Activated T-helper 1 cell treated with Interleukin-2 at 50 U/mL for 16 hours (primary cell): ENCODE measurements around the gene NDUFA3.

Experiments used
- DNase-seq: peaks from one replicate; pipeline ENCODE4 v3.0.0-alpha.2; 2020; ENCODE audit warnings: low read depth

The NDUFA3 gene

DNA sequence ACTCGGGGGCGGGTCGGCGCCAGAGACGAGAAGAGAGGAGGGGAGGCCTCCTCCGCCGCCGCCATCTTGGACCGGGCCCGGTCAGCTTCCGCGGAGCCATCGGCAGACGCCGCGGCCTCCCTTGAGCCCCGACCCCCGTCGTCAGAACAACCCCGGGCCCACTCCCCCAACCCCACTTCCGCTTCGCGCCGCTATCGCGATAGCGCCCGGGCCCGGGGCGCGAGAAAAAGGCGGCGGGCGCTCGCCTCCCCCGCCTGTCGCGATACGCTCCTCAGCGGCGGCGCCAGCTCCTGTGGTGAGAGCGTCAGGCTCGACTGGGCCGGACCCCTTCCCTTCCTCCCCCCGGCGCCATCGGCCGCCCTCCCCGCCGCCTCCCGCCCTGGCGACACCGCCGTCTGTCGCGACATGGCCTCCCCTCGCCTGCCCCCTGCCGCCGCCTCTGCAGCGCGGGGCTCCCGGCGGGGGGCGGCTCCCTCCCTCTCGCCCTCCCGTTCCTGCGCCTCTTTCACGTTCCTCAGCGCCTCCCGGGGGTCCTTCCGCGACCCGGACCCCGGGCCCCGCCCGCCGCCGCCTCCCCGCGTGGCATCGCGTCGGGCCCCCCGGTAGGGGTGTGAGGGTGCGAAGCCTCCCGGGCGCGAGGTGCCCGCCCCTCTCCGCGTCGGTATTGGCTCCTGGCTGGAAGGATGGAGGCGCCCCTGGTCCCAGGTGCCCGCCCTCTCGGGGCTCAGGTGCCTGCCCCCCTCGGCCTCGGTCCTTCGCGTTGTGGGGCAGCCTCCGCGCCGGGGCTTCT lies 35.2 kb downstream of the NDUFA3 start, which contains the start of gene CNOT3:
Gene CNOT3, plus strand, starts transcription at position 64 of the 790 bp plus-strand sequence. CDS start 5,217 bp downstream, outside the sequence.
- DNase-seq = peak; percentile 33

DNA sequence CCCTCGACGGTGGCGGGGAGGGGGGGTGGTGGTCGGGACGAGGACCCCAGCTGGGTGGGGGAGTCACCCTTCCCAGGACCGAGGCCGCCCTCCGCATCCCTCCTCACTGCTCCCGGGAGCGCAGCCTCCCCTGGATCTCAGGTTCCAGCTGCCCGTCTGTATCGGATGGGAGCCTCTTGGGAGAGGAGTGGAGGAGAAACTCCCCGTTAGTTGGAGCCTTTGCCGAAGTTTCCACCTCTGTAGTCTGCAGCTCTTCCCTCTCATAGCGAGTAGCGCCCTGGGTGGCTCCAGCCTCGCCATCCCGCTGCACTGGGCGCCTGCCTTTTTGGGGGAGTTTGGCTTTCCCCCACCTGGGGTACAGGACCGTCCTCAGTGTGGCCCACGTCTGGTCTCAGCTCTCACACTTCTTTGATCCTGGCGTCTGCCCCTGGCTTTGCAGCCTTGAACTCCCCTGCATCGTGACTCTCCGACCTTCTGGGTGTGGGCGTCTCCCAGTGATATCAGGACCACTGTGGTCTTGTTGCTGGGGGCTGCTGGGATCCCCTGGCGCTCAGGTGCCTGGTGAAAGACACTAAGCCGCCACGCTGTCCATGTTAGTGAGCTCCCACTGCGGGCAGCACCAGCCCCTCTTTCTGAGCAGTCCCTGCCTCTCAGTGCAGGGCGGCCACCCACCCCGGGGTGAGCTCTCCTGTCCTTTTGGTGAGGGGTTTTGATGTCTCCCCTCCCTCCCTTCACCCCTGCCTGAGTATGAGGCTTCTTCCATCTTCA lies 36.0 kb downstream of the NDUFA3 start:
- no peak for DNase-seq

DNA sequence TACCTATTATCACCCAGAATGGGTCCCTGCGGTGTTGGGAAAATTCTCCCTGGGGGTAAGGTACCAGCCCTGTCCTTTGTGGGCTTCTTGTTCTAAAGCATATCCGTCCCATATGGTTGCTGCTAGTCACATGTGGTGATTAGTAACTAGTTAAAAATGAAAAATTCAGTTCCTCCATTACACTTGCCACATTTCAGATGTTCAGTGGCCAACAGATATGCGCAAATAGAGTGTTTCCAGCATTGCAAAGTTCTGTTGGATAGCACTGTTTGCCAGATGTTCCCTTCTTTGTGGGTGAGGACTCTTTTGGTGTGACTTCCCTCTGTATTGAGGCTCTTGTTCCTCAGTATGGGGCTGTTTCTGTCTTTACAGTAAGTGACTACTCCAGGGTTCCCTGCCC lies 38.7 kb downstream of the NDUFA3 start:
- DNase-seq = no peak

DNA sequence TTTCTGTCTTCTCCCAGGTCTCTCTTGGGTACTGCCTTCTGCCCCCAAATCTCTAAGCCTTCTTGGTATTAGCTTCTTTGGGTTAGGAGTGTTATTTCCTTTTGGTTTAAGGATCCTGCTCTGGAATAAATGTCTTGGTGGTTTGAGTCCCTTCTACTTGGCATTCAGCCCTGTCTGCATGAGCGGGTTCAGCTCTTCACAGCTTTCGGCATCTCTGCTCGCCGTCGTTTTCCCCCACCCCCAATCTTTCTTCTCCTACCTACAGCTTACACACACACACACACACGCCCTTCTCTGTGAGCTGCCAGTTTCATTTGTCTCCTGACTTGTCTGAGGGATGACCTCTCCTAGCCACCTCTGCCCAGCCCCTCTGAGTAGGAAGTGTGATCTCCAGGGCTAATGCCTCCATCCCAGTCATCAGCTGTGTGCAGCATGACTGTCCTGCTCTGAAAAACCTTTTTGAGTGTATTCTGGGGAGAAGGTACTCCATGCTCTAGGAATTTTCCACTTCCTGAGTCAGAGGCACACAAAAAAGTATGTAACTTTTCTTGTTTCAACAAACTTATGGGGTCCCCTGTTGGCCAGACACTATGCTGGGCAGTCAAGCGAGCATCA lies 39.6 kb downstream of the NDUFA3 start:
- DNase-seq = no peak

DNA sequence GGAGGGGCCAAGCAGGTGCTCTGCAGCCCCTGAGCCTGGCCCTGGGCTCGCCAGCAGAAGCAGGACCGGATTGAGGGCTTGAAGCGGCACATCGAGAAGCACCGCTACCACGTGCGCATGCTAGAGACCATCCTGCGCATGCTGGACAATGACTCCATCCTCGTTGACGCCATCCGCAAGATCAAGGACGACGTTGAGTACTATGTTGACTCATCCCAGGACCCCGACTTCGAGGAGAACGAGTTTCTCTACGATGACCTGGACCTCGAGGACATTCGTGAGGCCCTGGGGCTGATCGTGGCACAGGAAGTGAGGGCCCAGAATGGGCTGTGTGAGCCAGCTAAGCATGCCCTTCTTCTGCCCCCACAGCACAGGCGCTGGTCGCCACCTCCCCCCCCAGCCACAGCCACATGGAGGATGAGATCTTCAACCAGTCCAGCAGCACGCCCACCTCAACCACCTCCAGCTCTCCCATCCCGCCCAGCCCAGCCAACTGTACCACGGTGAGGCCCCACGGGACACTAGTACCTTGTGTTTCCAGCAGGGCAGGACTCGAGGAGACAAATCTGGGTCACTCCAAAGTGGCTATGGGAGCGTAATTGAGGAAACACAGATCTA lies 43.0 kb downstream of the NDUFA3 start:
- no peak for DNase-seq

DNA sequence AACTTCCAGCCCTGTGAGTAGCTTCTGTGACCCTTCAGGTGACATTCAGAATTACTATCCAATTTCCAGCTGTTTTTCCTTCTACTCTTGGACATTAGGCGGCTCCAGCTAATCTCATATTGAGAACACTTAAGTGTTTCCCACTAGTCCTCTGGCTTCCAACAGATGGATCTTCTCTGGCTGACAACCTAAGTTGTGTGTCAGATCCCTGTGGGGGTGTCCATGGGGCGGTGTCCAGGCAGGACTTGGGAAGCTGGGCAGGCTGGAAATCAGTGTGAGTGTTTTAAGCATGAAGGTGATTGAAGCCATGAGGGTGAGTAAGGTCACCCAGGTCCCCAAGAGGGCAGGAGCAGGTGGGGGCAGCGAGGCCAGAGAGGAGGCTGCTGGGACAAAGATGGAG lies 45.0 kb downstream of the NDUFA3 start:
- DNase-seq = no peak

DNA sequence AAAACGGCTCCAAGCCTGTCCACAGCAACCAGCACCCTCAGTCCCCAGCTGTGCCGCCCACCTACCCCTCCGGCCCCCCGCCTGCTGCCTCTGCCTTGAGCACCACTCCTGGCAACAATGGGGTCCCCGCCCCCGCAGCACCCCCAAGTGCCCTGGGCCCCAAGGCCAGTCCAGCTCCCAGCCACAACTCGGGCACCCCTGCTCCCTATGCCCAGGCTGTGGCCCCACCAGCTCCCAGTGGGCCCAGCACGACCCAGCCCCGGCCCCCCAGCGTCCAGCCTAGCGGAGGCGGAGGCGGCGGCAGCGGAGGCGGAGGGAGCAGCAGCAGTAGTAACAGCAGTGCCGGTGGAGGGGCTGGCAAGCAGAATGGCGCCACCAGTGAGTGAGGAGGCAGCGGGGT lies 45.5 kb downstream of the NDUFA3 start:
- no peak for DNase-seq

DNA sequence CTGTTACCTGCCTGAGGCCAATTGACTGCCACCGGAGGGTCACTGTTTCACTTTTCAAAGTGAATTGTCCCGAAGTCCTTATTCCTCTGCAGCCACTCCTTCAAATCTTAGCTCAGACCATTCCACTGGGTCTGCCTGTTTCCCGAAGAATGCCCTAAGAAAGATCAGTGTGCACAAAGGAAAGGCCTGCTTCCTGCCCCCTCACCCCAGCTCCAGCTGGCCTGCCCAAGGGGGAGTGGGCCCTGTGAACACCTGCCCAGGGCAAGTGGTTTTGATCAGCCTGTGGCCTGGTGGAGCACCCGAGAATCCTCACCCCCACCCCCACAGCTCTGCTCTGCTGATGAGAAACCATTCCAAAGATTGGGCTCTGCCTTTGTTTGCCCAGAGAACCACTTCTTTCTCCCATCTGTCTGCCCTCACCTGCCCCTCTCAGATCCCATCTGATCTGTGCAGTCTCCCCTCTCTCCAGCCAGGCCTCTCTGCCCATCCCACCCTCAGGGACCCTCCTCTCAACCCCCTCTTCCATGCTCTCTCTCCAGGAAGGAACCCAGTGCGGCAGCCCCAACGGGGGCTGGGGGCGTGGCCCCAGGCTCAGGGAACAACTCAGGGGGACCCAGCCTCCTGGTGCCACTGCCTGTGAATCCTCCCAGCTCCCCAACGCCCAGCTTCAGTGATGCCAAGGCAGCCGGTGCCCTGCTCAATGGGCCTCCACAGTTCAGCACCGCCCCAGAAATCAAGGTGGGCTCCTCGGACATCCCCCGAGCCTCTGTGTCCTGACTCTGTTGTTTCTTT lies 46.6 kb downstream of the NDUFA3 start:
- DNase-seq = no peak

DNA sequence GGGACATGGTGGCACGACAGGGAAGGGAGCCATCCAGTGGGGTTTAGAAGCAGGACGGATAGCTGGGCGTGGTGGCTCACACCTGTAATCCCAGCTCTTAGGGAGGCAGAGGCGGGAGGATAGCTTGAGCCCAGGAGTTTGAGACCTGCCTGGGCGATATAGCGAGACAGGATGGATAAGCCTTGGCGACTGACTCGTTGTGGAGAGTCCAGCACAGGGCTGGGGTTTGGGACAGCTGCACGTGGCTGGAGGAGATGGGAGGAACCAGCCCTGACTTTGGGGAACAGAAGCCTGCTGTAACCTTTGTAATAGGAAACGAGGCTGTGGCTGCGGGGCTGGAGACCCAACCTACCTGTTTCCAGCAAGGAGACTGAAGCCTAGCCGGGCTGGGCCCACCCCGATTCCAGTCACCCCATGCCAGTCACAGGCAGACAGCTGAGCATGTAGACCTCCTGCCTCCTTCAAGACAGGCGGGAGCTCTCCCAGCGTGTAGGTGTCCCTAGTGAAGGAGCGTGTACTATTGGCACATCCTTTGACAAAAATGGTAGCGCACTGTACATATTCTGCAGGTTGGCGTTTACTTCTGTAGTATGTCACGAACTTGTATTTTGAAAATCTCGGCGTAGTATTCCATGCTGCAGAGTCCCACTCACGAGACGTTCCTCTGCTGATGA lies 48.8 kb downstream of the NDUFA3 start:
- DNase-seq = no peak

DNA sequence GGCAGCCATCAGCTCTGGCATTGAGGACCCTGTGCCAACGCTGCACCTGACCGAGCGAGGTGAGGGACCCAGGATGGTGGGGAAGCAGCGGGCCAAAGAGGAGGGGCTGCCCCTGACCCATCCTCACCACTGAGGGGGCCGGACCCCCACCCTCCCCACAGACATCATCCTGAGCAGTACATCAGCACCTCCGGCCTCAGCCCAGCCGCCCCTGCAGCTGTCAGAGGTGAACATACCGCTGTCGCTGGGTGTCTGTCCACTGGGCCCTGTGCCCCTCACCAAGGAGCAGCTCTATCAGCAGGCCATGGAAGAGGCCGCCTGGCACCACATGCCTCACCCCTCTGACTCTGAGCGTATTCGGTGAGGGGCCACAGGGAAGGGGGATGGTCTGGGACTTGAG lies 49.6 kb downstream of the NDUFA3 start:
- no peak for DNase-seq

DNA sequence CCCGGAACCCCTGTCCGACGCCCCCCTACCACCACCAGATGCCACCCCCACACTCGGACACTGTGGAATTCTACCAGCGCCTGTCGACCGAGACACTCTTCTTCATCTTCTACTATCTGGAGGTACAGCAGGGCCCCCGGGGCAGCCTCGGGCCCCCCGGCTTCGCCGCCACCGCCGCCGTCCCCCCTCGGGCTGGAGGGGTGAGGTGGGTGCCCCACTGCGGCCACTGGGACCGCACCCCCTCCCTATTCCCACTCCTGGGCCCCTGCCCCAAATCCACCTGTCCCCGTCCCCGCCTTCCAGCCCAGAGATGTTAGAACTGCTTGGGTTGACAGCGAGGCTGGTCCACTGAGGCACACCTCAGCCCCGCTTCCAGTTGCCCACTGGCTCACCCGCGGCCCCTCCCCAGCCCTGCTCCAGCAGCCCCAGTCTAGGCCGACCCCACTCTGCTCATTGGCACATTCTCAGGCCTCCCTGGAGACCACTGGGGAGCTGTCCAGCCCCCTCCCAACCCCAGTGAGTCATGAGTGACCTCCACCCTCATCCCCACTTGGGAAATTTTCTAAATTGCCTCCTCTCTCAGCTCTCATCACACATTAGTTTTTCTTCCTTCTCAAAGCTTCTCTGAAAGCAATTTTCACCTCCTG lies 50.3 kb downstream of the NDUFA3 start:
- no peak for DNase-seq

DNA sequence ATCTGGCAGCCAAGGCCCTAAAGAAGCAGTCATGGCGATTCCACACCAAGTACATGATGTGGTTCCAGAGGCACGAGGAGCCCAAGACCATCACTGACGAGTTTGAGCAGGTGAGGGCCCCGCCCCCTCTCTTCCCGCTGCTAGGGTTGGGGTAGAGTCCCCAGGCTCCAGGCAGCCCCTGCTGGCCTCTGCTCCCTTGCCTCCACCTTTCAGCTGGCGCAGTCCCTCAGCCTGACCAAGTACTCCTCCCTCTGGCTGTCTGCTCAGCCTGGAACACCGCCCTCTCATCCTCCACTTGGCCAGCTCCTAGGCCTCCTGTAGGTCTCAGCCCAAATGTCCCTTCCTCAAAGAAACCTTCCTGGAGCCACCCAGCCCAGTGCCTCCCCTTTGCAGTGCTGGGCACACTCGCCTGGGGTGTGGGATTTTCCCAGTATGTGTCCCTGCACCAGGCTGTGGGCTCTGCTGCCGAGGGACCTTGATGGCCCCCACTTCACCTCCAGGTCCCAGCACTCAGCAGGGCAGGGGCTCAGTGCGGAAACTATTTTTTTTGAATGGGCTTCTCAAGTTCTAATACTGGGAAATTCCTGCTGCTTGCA lies 51.2 kb downstream of the NDUFA3 start:
- no peak for DNase-seq

DNA sequence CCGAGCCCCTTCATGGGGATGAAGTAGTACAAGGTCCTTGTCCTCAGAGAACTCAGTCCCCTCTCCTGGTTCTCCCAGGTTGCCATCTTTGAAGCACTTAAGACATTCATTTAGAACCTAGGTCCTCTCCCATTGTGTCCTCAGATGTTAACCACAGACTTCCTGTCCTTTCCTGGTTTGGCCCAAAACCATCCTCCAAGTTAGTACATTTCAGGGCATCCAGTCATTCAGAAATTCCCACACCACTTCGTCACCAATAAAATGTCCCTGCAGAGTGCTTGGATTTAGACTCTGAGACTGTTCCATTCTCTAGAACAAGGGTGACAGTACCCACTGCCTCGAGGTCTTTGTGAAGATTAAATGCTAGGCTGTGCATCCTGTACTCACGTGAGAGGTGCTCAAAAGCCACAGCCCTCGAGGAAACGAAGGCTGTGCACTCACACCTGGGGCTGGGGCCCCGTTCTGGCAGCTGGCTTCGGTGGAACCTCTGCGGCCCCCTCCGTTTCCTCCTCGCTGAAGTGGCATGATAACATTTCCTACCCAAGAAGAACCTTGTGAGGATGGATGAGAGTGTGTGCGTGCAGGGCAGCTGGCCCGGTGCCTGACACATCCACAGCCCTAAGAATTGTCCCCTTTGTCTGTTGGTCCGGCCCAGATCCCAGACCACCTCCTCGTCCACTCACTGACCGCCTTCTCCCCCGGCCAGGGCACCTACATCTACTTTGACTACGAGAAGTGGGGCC lies 52.1 kb downstream of the NDUFA3 start:
- DNase-seq = no peak

DNA sequence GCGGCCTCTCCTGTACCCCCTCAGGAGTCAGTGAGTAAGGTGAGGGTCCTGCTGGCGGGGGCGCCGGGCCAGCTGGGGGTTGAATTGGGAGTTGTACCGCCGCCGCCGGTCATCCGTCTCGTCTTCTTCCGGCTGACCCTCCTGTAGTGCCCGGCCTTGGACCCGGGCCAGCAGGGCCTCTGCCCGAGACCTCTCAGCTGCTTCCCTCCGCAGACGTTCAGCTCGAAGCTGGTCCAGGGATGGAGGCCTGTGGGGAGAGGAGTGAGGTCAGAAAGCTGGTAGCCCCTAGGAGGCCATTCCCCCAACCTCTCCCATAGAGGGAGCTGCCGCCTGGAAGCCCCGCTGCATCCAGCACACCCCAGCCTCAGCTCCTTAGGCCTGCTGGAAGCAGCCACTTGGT lies 53.0 kb downstream of the NDUFA3 start:
- no peak for DNase-seq

DNA sequence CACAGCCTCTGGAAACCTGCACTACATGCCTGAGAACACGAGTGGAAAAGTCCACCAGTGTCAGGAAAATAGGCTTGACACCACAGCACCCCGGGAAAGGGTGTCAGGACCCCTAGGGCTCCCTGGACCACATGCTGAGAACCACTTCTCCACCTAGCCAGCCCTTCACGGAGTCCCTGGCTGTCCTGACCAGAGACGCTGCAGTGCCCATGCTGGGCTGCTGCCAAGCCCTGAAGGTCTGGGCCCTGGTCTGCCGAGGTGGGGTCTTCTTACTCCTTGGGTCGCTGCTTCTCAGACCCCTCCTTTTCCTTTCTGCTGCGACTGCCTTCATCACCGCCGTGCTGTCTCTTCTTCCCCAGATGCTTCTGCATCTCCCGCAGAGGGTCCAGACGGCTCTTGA lies 53.8 kb downstream of the NDUFA3 start:
- DNase-seq = no peak

DNA sequence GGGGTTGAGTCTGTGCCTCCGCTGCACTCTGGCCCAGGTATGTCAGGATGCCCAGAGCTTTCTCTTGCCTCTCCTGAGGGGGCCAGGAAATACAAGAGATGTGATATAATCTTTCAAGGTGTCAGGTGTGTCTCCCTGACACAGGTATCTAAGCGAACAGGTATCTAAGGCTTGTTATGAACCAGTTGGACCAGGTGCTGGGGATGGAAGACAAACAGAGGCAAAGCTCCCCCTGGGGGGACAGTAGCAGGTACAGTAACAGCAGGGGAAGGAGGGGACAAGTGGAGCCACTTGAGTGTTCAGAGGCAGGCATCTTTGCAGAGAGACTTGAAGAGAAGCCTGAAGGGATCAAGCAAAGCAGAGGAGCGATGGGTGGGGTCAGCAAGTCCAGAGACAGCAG lies 54.3 kb downstream of the NDUFA3 start:
- no peak for DNase-seq
